ENCODE measurements around the gene AUTS2. TPM values are rescaled to one million over a fixed set of nuclear protein-coding genes. Genes with fewer than 3 reads are reported as not detected.

The AUTS2 gene
- total and polyA plus RNA-seq, 2 experiments from 2014 or later: 3.0 to 4.4 TPM

GRCh38 chr7:70614237-70615045 is 1016.2 kb downstream of the AUTS2 start:
- in situ Hi-C loops (cut with MboI): no loop called here
- peak overlapping the region; percentile 18; the same call in 1 of the 2 replicates for H3K4me3 ChIP-seq
- TF ChIP-seq EZH2 (IDR thresholded peaks at IDR 0.05; ENCODE audit: insufficient read depth, poor library complexity, severe bottlenecking): no peak
- no peak for TF ChIP-seq EZH2phosphoT487 (IDR thresholded peaks at IDR 0.05; ENCODE audit: insufficient read depth, low read depth)

DNA sequence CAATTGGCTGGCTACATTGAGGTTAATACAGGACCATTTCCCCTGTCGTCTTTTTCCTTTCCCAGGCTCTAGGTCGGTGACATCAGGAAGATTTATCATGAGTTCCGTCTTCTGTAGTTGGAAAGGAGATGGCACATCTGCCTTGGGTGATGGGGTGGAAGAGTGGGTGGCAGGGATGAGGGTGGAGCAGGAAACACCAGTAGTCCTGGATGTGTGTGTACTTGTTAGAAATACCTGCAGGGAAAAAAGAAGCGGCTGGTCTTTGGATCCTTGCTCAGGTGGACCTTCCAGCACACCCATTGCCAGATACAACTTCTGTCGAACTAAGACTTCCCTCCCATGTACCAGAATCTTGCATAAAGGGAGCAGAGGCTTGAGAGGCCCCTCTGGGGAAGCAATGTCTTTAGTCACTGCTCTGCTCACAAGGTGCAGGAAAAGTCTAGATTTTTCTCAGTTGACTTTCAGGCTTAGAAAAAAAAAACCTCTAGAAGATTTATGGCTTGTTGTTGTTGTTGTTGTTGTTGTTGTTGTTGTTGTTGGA is 1016.9 kb downstream of the AUTS2 start:
- Histone ChIP-seq H3K4me2 (ENCODE audit: unreplicated experiment) (no peak overlapping the region), H3K9me2 (ENCODE audit: insufficient read depth) (no peaks in the 10 kb centered on the region), H3F3A (ENCODE audit: insufficient read depth) (no peaks in the 10 kb centered on the region), H3K79me2 (ENCODE audit: insufficient read depth) (no peaks in the 10 kb centered on the region), H3K4me1 (ENCODE audit: insufficient read depth) (0 out of 2 replicates have a peak, but pooled peaks cover 11% of the 10 kb centered on the region), H4K20me1 (ENCODE audit: insufficient read depth) (no peaks in the 10 kb centered on the region), H3K9ac (no peak overlapping the region; the same call in 1 of the 2 replicates), H3K9me3 (ENCODE audit: low read depth) (no peaks in the 10 kb centered on the region), H3K27ac (no peak overlapping the region), H3K4me3 (no peak overlapping the region), H2AFZ (no peak overlapping the region), H3K27me3 (replicated peaks; ENCODE audit: insufficient read depth) (no peaks in the 10 kb centered on the region), H3K36me3 (ENCODE audit: low read depth) (no peaks in the 10 kb centered on the region)
- WGBS, 2 experiments (ENCODE audit: low coverage in 1 of 2, low lambda C conversion rate in 2 of 2, missing lambda C conversion rate in 2 of 2): 79% methylated on average over 5 of the region's 5 CpGs
- in situ Hi-C loops (cut with MboI): no loop called here
- TF ChIP-seq EZH2phosphoT487 (IDR thresholded peaks at IDR 0.05; ENCODE audit: insufficient read depth, low read depth) (no peak), EZH2 (IDR thresholded peaks at IDR 0.05; ENCODE audit: insufficient read depth, poor library complexity, severe bottlenecking) (no peak)
- DNase-seq: no peak

More at GRCh38 chr7:70614237-70615045, 1016.2 kb downstream of the AUTS2 start:
- Histone ChIP-seq H3K79me2 (ENCODE audit: insufficient read depth) (no peaks in the 10 kb centered on the region), H3K36me3 (ENCODE audit: low read depth) (no peaks in the 10 kb centered on the region), H4K20me1 (ENCODE audit: insufficient read depth) (no peaks in the 10 kb centered on the region), H3K27ac (no peak overlapping the region), H2AFZ (peak overlapping the region; percentile 40), H3K27me3 (replicated peaks; ENCODE audit: insufficient read depth) (no peaks in the 10 kb centered on the region), H3K9ac (peak overlapping the region; percentile 23; the same call in 1 of the 2 replicates), H3K9me3 (ENCODE audit: low read depth) (no peaks in the 10 kb centered on the region), H3K9me2 (ENCODE audit: insufficient read depth) (no peaks in the 10 kb centered on the region), H3K4me1 (ENCODE audit: insufficient read depth) (0 out of 2 replicates have a peak, but pooled peaks cover 11% of the 10 kb centered on the region), H3F3A (ENCODE audit: insufficient read depth) (no peaks in the 10 kb centered on the region), H3K4me2 (ENCODE audit: unreplicated experiment) (peak overlapping the region; percentile 26)
- 11% methylated on average over 13 of the region's 13 CpGs for WGBS, 2 experiments (ENCODE audit: low coverage in 1 of 2, low lambda C conversion rate in 2 of 2, missing lambda C conversion rate in 2 of 2)
- DNase-seq: peak; percentile 79

- in situ Hi-C loops (cut with MboI): no loop called here
Measured at GRCh38 chr7:70616211-70616610, 1017.9 kb downstream of the AUTS2 start.

GRCh38 chr7:70616821-70617220 is 1018.5 kb downstream of the AUTS2 start:
- H3F3A ChIP-seq (ENCODE audit: insufficient read depth): no peaks in the 10 kb centered on the region

More at GRCh38 chr7:70616211-70616610, 1017.9 kb downstream of the AUTS2 start:
- H2AFZ ChIP-seq: no peak overlapping the region
- H3K27me3 ChIP-seq (replicated peaks; ENCODE audit: insufficient read depth): no peaks in the 10 kb centered on the region
- H4K20me1 ChIP-seq (ENCODE audit: insufficient read depth): no peaks in the 10 kb centered on the region
- H3K79me2 ChIP-seq (ENCODE audit: insufficient read depth): no peaks in the 10 kb centered on the region
- TF ChIP-seq EZH2 (IDR thresholded peaks at IDR 0.05; ENCODE audit: insufficient read depth, poor library complexity, severe bottlenecking) (no peak), EZH2phosphoT487 (IDR thresholded peaks at IDR 0.05; ENCODE audit: insufficient read depth, low read depth) (no peak)
- H3K4me2 ChIP-seq (ENCODE audit: unreplicated experiment): no peak overlapping the region
- DNase-seq: no peak
- H3K4me1 ChIP-seq (ENCODE audit: insufficient read depth): 0 out of 2 replicates have a peak, but pooled peaks cover 11% of the 10 kb centered on the region
- no peaks in the 10 kb centered on the region for H3F3A ChIP-seq (ENCODE audit: insufficient read depth)
- H3K9me2 ChIP-seq (ENCODE audit: insufficient read depth): no peaks in the 10 kb centered on the region
- no peak overlapping the region for H3K4me3 ChIP-seq
- no peaks in the 10 kb centered on the region for H3K9me3 ChIP-seq (ENCODE audit: low read depth)
- 91 to 93% methylated on average over 5 of the region's 5 CpGs for WGBS, 2 experiments (ENCODE audit: low coverage in 1 of 2, low lambda C conversion rate in 2 of 2, missing lambda C conversion rate in 2 of 2)
- H3K27ac ChIP-seq: no peak overlapping the region
- no peak overlapping the region for H3K9ac ChIP-seq
- no peaks in the 10 kb centered on the region for H3K36me3 ChIP-seq (ENCODE audit: low read depth)

More at GRCh38 chr7:70616821-70617220, 1018.5 kb downstream of the AUTS2 start:
- no peaks in the 10 kb centered on the region for H4K20me1 ChIP-seq (ENCODE audit: insufficient read depth)
- 0 out of 2 replicates have a peak, but pooled peaks cover 11% of the 10 kb centered on the region for H3K4me1 ChIP-seq (ENCODE audit: insufficient read depth)
- no peaks in the 10 kb centered on the region for H3K27me3 ChIP-seq (replicated peaks; ENCODE audit: insufficient read depth)
- no peaks in the 10 kb centered on the region for H3K79me2 ChIP-seq (ENCODE audit: insufficient read depth)
- WGBS, 2 experiments (ENCODE audit: low coverage in 1 of 2, low lambda C conversion rate in 2 of 2, missing lambda C conversion rate in 2 of 2): 66 to 70% methylated on average over 3 of the region's 3 CpGs
- no peak overlapping the region for H3K27ac ChIP-seq
- DNase-seq: no peak
- H3K9me2 ChIP-seq (ENCODE audit: insufficient read depth): no peaks in the 10 kb centered on the region
- no peak overlapping the region for H3K9ac ChIP-seq
- in situ Hi-C loops (cut with MboI): no loop called here
- no peak overlapping the region for H3K4me3 ChIP-seq
- TF ChIP-seq EZH2phosphoT487 (IDR thresholded peaks at IDR 0.05; ENCODE audit: insufficient read depth, low read depth) (no peak), EZH2 (IDR thresholded peaks at IDR 0.05; ENCODE audit: insufficient read depth, poor library complexity, severe bottlenecking) (no peak)
- H3K4me2 ChIP-seq (ENCODE audit: unreplicated experiment): no peak overlapping the region
- no peaks in the 10 kb centered on the region for H3K36me3 ChIP-seq (ENCODE audit: low read depth)
- no peaks in the 10 kb centered on the region for H3K9me3 ChIP-seq (ENCODE audit: low read depth)
- no peak overlapping the region for H2AFZ ChIP-seq

Measured in GM23248 (cell line).